ENCODE results near the gene LRMDA. TPM values are rescaled to one million over a fixed set of nuclear protein-coding genes. Genes with fewer than 3 reads are reported as not detected.
"Not testable (repeated sequence)": the region's sequence is repeated elsewhere in the genome, so short reads cannot be mapped to it uniquely, and the experiment has no call there.

The LRMDA gene
- total RNA-seq, 1 donor from 2014 or later = 6.3 TPM

DNA sequence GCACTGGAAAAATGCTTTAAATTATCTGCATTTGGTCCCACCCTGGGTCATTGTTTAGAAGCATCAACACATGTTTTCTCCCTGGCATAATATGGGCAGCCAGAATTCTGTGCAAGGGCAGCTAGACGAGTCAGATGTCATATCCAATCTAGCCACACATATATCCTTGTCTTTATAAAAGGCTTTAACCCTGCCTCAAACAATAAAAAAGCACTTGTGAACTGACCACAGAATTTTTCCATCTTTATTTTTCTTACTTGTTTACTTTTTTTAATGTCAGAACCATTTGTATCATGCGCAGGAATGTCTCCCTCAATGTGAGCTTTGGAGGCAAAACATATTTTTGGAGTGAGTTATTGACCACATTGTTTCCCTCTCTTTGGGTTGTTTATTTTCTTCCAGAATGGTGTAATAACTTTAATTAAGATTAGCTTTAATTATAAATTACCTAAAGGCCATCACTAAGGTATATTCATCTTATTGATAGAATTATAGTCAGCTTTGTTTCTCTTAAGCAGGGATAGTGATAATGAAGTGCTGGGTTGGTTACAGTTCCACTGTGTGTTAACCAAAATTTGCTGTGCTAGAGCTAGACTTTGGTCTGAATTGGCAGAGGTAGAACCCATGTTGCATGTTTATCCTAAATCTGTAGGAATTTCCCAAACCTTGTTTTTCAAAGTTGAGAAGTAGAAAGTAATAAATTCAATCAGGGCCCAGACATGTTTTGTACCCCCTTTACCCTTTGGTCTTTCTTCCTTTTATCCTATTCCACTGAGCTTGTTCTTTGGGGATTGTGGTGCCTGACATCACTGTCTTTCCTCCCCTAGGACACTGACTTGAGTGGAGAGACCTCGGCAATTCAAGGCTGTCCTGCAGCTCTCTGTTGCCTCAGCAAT lies 1127.8 kb downstream of the LRMDA start:
- no peak for DNase-seq

DNA sequence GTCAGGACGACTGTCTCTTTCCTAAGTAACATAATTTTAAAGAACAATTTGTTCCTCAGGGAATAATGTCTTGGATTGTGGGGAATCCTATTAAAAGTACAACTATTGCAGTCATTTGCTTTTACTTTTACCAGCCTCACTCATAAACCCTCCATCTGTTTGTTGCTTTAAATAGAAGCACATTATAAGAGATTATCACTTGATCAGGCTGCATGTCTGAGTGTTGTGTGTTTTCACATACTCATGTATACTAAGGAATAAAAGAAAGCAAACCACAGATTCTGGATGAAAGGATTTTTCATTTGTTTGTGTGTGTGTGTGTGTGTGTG lies 1128.4 kb downstream of the LRMDA start:
- no peak for DNase-seq

DNA sequence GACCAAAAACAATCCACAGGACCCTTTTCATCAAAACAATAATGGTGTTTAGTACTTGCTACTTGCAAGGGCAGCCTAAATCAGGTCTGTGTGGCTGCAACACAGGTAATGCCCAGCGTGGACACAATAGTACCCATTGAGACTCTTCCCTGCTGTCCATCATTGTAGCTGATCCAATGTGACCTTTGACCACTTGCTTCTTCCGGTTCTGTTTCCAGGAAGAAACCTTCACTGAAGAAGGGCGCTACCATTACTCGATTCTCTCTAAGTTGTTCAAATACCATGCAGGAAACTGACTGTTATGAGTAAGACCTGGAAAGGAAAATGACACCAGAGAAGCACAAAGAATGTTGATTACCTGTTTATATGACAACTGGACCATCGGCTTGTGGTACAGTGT lies 1128.9 kb downstream of the LRMDA start:
- no peak for DNase-seq

DNA sequence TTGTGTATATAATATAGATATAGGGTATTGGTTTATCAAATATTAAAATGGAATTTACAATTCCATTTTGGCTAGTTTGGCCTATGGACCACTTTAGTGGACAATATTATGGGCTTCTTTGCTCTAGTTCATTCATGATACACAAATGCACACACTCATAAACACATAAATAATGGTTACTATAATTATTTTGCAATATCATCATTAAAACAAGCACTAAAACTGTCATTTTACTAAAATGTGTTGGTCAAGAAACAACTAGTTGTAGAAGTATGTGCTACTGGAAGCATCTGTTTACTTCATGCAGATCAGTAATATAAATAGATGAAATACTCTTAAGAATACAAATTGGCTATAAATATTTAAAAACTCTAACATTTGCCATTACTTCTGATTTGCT lies 1131.9 kb downstream of the LRMDA start:
- no peak for DNase-seq

DNA sequence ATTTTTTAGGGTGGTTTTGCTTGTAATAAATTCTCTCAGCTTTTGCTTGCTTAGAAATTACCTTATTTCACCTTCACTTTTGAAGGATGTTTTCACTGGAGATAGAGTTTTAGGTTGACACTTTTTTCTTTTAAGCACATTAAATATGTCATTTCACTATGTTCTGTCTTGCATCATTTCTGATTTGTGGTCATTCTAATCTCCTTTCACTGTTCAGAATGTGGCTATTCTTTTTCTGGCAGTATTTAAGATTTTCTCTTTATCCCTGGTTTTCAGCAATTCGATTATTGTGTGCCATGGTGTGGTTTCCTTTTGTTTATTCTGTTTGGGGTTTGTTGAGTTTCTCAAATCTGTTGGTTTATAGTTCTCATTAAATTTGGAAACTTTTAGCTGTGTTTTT lies 1140.6 kb downstream of the LRMDA start:
- DNase-seq = no peak

DNA sequence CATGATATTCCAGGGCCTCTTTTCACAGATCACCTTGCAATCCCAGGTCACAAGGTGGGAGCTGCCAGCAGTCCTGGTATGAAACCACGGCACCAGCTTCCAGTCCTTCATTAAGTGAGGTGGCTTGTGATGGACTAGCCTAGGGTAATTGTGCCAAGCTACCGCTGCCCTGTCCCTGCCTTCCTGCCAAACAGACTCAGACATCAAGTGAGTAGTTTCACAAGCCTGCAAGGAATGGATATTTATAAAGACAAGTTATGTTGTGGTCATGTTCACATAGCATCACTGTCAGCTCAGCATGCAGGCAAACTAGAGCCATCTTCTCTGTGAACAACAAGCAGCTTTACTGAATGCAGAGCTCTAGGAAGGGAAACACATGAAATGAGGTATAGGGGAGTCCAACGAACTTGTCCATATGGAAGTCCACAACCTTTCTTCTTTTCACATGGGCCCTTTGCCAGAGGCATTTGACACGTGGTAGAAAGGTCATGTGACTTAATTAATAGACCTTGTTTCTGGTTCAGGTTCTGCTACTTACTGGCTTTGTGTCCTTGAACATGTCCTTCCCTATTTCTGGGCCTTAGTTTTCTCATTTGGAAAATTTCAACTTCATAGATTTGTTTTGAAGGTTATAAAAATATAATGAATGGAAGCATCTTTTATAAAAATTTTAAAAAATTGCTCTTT lies 1145.0 kb downstream of the LRMDA start:
- DNase-seq = no peak

DNA sequence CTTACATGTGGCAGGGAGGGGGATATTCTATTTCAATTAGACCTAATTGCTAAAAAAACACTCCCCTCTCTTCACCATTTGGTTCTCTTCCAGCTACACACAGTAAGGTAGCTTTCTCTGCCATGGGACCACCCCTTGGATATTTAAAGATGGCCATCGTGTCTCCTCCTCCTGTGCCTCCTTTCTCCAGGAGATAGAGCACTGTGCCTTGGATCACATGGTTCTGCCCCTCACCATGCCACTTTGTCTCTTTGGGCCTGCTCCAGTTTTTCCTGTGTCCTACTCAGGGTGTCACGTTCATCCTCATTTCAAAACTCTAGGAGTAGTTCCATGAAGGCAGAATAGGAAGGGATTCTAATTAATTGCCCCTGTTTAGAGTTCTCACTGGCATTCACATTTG lies 1146.0 kb downstream of the LRMDA start:
- no peak for DNase-seq

DNA sequence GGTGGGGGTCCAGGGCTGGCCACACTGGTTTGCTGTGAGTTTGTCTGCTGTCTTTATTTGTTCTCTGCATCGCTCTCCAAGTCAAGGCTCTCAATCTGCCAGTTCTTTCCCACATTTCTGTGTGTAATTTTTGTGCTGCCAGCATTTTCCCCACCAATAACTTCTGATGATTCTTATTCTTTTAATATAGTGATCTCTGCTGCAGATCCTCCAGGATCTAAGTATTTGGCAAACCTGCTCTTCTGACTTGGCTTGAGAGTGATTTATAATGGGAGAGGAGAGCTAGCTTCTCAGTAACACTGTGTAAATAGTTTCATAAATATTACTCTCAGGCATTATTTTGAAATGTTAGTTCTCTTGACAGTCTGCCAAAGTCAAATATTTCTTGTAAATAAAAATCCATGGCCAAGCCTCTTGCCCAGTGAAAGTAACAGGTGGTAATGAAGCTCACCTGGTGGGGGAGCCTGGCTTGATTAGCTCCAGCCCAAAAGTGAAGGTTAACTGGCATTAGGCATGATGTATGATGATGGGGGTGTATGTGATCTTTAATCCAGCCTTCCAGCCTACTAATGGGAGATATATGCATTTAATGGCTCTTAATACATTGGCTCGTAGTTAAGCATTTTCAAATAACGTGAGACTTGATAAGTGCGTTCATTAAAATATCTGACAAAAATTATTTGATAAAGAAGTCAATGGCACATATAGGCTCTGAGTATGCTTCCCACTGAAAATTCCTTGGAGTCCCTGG lies 1150.3 kb downstream of the LRMDA start:
- DNase-seq = no peak

DNA sequence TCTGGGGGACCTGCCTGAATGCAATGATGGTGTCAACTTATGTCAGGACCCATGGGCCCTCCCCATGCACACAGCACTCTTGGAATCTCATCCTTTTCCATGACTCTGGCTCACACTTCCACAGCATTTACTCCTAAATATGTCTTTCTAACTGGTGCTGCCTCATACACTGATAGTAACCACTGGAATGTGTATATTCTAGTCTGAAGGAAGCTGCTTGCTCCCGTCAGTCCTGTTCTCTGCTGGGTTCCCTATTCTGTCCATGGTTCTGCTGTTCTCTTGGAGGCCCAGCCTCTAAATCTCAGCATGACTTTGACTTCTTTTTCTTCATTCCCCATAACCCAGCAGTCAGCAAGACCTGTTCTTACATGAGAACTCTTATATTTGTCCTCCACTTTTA lies 1151.1 kb downstream of the LRMDA start:
- DNase-seq = no peak

DNA sequence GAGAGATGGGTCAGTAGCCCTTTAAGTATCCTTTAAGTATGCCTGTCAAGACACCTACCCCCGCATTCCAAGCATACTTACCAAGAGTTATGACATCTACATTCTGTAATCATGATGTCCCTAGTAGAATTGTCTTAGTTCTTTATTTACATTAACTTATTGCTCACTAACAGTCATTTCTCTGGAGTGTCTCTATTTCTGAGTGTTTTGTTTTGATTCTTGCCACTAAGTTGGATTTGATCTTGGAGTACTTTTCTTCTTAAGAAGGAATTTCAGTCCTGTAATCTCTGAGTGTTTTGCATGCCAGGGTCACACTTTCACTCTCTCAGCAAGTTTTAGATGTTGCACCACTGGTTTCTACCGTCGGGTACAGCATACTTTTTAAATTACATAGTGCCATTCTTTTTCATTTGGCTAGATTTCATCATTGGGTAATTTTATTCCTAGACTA lies 1152.3 kb downstream of the LRMDA start:
- DNase-seq = peak; percentile 25

DNA sequence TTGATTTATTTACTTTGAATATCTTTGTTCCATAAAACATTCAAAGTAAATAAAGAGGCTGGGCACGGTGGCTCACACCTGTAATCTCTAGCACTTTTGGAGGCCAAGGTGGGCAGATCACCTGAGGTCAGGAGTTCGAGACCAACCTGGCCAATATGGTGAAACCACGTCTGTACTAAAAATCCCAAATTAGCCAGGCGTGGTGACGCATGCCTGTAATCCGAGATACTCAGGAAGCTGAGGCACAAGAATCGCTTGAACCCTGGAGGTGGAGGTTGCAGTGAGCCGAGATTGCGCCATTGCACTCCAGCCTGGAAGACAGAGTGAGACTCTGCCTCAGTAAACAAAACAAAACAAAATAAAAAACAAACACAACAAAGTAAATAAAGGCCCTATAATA lies 1153.0 kb downstream of the LRMDA start:
- DNase-seq = not testable (repeated sequence)

Small RNA genes within 50 kb of the gene (small RNA-seq; reads per million reads assigned to genes)
- gene MIR606 (ENCODE audit: low replicate concordance) (not detected), gene RN7SL518P (ENCODE audit: low replicate concordance) (not detected), gene RNU6-673P (ENCODE audit: low replicate concordance) (not detected)

Other genes starting within 250 kb of the LRMDA start
- 232 TPM for gene VDAC2, start 220.8 kb upstream of the LRMDA start, total RNA-seq
- gene COMTD1, start 195.7 kb upstream of the LRMDA start, total RNA-seq = 14.3 TPM
- 12.6 TPM for gene ZNF503, start 29.9 kb upstream of the LRMDA start, total RNA-seq